Inferior parietal cortex (tissue), 1 donor: Measurements from ENCODE around the gene CCNI2.

Experiments
- DNase-seq: peaks from one replicate; pipeline ENCODE4 v3.0.0-alpha.2; 2016; ENCODE audit errors: extremely low spot score

CCNI2 gene

GRCh38 chr5:132750471-132751230, 3.4 kb downstream of the CCNI2 start:
- DNase-seq = no peak

GRCh38 chr5:132751444-132751843, 4.2 kb downstream of the CCNI2 start:
- no peak for DNase-seq

GRCh38 chr5:132751971-132752580, 4.8 kb downstream of the CCNI2 start:
- no peak for DNase-seq

GRCh38 chr5:132752581-132753125, 5.4 kb downstream of the CCNI2 start:
- no peak for DNase-seq

- DNase-seq = no peak
These were observed 6.1 kb downstream of the CCNI2 start for GRCh38 chr5:132753135-132753987.

GRCh38 chr5:132754111-132754510, 6.9 kb downstream of the CCNI2 start:
- DNase-seq = no peak

GRCh38 chr5:132754947-132755346, 7.7 kb downstream of the CCNI2 start:
- DNase-seq = no peak

GRCh38 chr5:132756542-132756941, 9.3 kb downstream of the CCNI2 start:
- DNase-seq = no peak

- DNase-seq = no peak
These were observed 11.2 kb downstream of the CCNI2 start for GRCh38 chr5:132758451-132758850.

GRCh38 chr5:132759114-132760048, 12.2 kb downstream of the CCNI2 start:
- no peak for DNase-seq

GRCh38 chr5:132760049-132760420, 12.8 kb downstream of the CCNI2 start:
- DNase-seq = no peak

- no peak for DNase-seq
These were observed 13.5 kb downstream of the CCNI2 start for GRCh38 chr5:132760601-132761317.

- no peak for DNase-seq
These were observed 14.4 kb downstream of the CCNI2 start for GRCh38 chr5:132761321-132762240.

GRCh38 chr5:132762246-132763000, 15.2 kb downstream of the CCNI2 start:
- no peak for DNase-seq

- DNase-seq = no peak
These were observed 16.2 kb downstream of the CCNI2 start for GRCh38 chr5:132763181-132764036.

GRCh38 chr5:132764051-132764450, 16.8 kb downstream of the CCNI2 start:
- DNase-seq = no peak

GRCh38 chr5:132764671-132765238, 17.5 kb downstream of the CCNI2 start:
- DNase-seq = no peak
